ENCODE results near the gene DPEP1. TPM values are rescaled to one million over a fixed set of nuclear protein-coding genes. Genes with fewer than 3 reads are reported as not detected.

Gene DPEP1
- total RNA-seq, 1 donor from 2014 or later: not detected

DNA sequence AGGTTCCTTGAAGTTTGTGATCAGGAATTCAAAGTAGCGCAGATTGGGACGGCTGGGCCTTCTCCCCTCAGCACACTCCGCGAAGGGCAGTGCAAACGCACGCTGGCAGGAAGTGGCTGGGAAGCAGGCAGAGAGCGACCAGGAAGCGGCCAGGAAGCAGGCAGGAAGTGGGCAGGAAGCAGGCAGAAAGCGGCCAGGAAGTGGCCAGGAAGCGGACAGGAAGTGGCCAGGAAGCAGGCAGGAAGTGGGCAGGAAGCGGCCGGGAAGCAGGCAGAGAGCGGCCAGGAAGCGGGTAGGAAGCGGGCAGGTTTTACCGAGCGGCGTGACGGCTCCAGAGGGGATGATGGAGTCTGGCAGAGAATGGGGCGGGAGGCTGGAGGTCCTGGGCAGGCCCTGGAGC is 3.2 kb downstream of the DPEP1 start:
- TF ChIP-seq, protein P1, sequence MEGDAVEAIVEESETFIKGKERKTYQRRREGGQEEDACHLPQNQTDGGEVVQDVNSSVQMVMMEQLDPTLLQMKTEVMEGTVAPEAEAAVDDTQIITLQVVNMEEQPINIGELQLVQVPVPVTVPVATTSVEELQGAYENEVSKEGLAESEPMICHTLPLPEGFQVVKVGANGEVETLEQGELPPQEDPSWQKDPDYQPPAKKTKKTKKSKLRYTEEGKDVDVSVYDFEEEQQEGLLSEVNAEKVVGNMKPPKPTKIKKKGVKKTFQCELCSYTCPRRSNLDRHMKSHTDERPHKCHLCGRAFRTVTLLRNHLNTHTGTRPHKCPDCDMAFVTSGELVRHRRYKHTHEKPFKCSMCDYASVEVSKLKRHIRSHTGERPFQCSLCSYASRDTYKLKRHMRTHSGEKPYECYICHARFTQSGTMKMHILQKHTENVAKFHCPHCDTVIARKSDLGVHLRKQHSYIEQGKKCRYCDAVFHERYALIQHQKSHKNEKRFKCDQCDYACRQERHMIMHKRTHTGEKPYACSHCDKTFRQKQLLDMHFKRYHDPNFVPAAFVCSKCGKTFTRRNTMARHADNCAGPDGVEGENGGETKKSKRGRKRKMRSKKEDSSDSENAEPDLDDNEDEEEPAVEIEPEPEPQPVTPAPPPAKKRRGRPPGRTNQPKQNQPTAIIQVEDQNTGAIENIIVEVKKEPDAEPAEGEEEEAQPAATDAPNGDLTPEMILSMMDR (IDR thresholded peaks at IDR 0.05): no peak
- H3K4me1 ChIP-seq: no peaks in the 10 kb centered on the region
- no peak overlapping the region for H3K27ac ChIP-seq
- H3K36me3 ChIP-seq: no peaks in the 10 kb centered on the region
- H3K4me3 ChIP-seq: no peak overlapping the region
- intact Hi-C loops (cut with DNase I): no loop called here
- H3K27me3 ChIP-seq: no peaks in the 10 kb centered on the region
- DNase-seq (ENCODE audit: low spot score in 2 of 2): no peak
- no peaks in the 10 kb centered on the region for H3K9me3 ChIP-seq

DNA sequence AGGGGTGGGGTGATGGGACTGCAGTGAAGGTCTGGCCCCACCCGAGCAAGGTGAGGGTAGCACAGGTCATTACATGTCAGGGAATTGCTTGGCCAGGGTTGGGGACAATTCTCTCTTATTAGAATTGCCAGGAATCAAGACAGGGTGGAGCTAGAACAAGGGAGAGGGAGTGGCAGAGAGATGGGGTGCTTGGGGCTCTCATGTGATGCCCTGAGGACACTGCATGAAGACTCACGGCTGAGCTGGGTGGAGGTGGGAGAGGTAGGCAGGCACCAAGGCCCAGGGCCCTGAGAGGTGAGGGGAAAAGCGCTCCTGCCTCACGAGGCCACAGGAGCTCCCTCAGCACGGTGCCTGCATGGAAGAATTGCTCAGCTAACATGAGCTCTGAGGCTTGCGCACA is 3.6 kb downstream of the DPEP1 start:
- Histone ChIP-seq H3K4me1 (no peaks in the 10 kb centered on the region), H3K9me3 (no peaks in the 10 kb centered on the region), H3K36me3 (no peaks in the 10 kb centered on the region), H3K4me3 (no peak overlapping the region), H3K27ac (no peak overlapping the region), H3K27me3 (no peaks in the 10 kb centered on the region)
- TF ChIP-seq, protein P1 (IDR thresholded peaks at IDR 0.05): no peak
- DNase-seq (ENCODE audit: low spot score in 2 of 2): no peak
- intact Hi-C loops (cut with DNase I): no loop called here

DNA sequence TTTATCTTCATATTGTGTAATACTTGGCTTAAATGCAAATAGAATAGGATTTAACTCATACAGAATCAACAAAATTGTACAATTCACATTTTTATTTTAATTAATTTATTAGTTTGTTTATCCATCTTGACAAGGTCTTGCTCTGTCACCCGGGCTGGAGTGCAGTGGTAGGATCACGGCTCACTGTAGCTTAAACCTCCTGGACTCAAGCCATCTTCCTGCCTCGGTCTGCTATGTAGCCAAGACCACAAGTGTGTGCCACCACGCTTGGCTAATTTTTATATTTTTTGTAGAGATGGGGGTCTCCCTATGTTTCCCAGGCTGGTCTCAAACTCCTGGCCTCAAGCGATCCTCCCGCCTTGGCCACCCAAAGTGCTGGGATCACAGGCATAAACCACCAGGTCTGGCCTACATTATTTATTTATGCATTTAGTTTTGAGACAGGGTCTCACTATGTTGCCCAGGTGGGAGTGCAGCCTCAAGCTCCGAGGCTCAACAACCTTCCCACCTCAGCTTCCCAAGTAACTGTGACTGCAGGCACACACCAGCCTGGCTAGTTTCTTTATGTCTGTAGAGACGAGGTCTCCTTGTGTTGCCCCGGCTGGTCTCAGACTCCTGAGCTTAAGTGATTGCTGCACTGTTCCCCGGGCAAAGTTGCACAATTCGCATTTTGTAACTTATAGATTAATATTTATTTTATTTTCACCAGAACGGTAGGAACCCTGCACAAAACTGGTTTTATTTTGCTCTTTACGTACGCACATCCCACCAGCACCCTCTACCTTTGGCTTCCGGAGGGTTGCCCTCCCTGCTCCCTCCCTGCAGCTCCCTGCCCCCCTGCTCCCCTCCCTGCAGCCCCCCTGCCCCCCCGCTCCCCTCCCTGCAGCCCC is 4.9 kb downstream of the DPEP1 start:
- no peaks in the 10 kb centered on the region for H3K4me1 ChIP-seq
- intact Hi-C loops (cut with DNase I): no loop called here
- no peaks in the 10 kb centered on the region for H3K9me3 ChIP-seq
- no peak overlapping the region for H3K4me3 ChIP-seq
- H3K36me3 ChIP-seq: no peaks in the 10 kb centered on the region
- no peak overlapping the region for H3K27ac ChIP-seq
- DNase-seq (ENCODE audit: low spot score in 2 of 2): no peak
- H3K27me3 ChIP-seq: no peaks in the 10 kb centered on the region
- TF ChIP-seq, protein P1 (IDR thresholded peaks at IDR 0.05): no peak

DNA sequence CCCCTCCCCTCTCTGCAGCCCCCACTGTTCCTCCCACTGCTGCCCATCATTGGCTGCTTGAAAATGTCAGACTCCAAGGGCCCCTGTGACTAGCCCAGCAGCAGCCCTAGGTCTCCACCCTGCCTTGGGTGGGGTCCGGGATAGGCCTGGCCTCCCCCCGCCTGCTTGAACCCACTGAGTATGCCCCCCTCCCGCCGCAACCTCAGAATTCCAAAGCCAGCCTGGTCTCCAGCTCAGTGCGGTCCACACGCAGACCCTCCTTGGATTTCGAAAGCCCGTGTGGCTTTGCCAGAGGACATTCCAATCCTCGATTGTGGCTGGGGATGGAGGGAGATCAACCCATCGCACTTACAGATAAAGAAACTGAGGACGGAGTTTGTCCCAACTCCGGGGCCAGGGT is 6.4 kb downstream of the DPEP1 start:
- intact Hi-C loops (cut with DNase I): no loop called here
- TF ChIP-seq, protein P1 (IDR thresholded peaks at IDR 0.05): no peak
- Histone ChIP-seq H3K4me3 (no peak overlapping the region), H3K36me3 (no peaks in the 10 kb centered on the region), H3K27ac (no peak overlapping the region), H3K9me3 (no peaks in the 10 kb centered on the region), H3K27me3 (no peaks in the 10 kb centered on the region), H3K4me1 (no peaks in the 10 kb centered on the region)
- DNase-seq (ENCODE audit: low spot score in 2 of 2): no peak

DNA sequence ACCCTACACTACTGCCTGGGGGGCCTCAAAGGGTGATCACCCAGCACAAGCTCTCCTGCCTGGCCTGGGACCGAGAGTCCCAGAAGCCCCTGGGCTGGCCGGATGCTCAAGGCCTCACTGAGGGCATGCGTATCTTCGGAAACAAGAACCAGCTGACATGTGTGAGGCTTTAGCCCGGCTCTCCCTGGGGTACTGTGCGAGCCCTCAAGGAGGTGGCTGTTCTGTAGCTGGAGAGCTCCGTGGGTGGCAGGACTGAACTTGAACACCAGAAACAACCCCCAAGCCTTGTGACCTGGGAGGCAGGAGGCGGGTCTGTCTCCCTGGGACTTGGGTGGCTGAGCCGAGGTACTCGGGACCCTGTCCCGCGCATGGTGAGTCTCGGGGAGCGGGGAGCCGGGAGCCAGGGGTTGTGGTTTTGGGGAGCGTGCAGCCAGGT is 7.0 kb downstream of the DPEP1 start:
- Histone ChIP-seq H3K36me3 (no peaks in the 10 kb centered on the region), H3K27me3 (no peaks in the 10 kb centered on the region), H3K27ac (no peak overlapping the region), H3K4me1 (no peaks in the 10 kb centered on the region), H3K9me3 (no peaks in the 10 kb centered on the region), H3K4me3 (no peak overlapping the region)
- DNase-seq (ENCODE audit: low spot score in 2 of 2): no peak
- TF ChIP-seq, protein P1 (IDR thresholded peaks at IDR 0.05): no peak
- intact Hi-C loops (cut with DNase I): no loop called here
